B cell (primary cell): ENCODE results near the gene TSHZ1. TPM values are rescaled to one million over a fixed set of nuclear protein-coding genes. Genes with fewer than 3 reads are reported as not detected.

Source experiments
- ATAC-seq: fragments of 200-7000 bp; cut with Tn5 transposase; one replicate; pipeline ENCODE4 v1.10.0; 2021; ENCODE audit warnings: low read depth, mild to moderate bottlenecking, moderate number of reproducible peaks, moderate library complexity
- CTCF ChIA-PET: fragments of 350-600 bp; sonication (Branson Sonifier 250); formaldehyde crosslinking; loops from one replicate; lab custom pipeline; 2021; ENCODE audit warnings: antibody characterized with exemption, inconsistent platforms; lab: Charles Lee
- POLR2A ChIA-PET: fragments of 350-600 bp; sonication (Branson Sonifier 250); formaldehyde crosslinking; loops from one replicate; lab custom pipeline; 2021; ENCODE audit warnings: antibody characterized with exemption; lab: Charles Lee
- DNase-seq: peaks from one replicate; pipeline ENCODE4 v3.0.0; 2013
- H2AFZ ChIP-seq: 2 replicates; pipeline ENCODE4 v1.6.1; 2012; ENCODE audit warnings: mild to moderate bottlenecking, low read depth, low read length; ENCODE audit not compliant: insufficient read depth, poor library complexity, severe bottlenecking
- H3K27ac ChIP-seq, 2 donors: 1 replicate in 1 of 2; 2 replicates in 1 of 2; pipeline ENCODE4 v1.5.1; 2012 to 2013; ENCODE audit warnings: low read length in 2 of 2, mild to moderate bottlenecking in 2 of 2, moderate library complexity in 1 of 2
- H3K27me3 ChIP-seq, 4 experiments: fragments of 200-600 bp in 1 of 4; sonication (generic) in 1 of 4; replicated peaks in 1 of 4; 1 replicate in 2 of 4; 2 replicates in 2 of 4; pipeline versions ENCODE4 v1.6.1 to v1.7.0; 2013 to 2016; ENCODE audit warnings: low read length in 3 of 4, mild to moderate bottlenecking in 2 of 4, mixed read lengths in 1 of 4, moderate library complexity in 1 of 4; ENCODE audit not compliant: insufficient read depth in 4 of 4, control insufficient read depth in 3 of 4; ENCODE audit errors: control extremely low read depth in 1 of 4
- H3K36me3 ChIP-seq, 2 experiments: replicated peaks in 1 of 2; 1 replicate in 1 of 2; 2 replicates in 1 of 2; pipeline versions ENCODE4 v1.6.1 to v1.7.1; 2013; ENCODE audit warnings: low read length in 1 of 2; ENCODE audit not compliant: insufficient read depth in 2 of 2, control insufficient read depth in 1 of 2; ENCODE audit errors: control extremely low read depth in 1 of 2, extremely low read depth in 1 of 2
- H3K4me1 ChIP-seq, 2 donors: fragments of 200-600 bp in 1 of 2; sonication (generic) in 1 of 2; 1 replicate in 1 of 2; 2 replicates in 1 of 2; pipeline versions ENCODE4 v1.5.1 to v1.6.1; 2013 to 2017; ENCODE audit warnings: low read length in 2 of 2; ENCODE audit not compliant: control insufficient read depth in 2 of 2, insufficient read depth in 2 of 2
- H3K4me2 ChIP-seq: replicated peaks from 2 replicates; pipeline ENCODE3; 2012; ENCODE audit warnings: mild to moderate bottlenecking, low read depth, low read length; ENCODE audit not compliant: poor library complexity, severe bottlenecking
- H3K4me3 ChIP-seq, 5 experiments: fragments of 200-600 bp in 1 of 5; sonication (generic) in 1 of 5; 1 replicate in 3 of 5; 2 replicates in 2 of 5; pipeline versions ENCODE4 v1.5.1 to v1.7.0; 2011 to 2016; ENCODE audit warnings: low read length in 4 of 5, mild to moderate bottlenecking in 4 of 5, low read depth in 2 of 5, control low read depth in 1 of 5, moderate library complexity in 1 of 5; ENCODE audit not compliant: insufficient read depth in 1 of 5; ENCODE audit errors: control extremely low read depth in 1 of 5, extremely low read depth in 1 of 5
- H3K79me2 ChIP-seq: fragments of 200-600 bp; sonication (generic); one replicate; pipeline ENCODE4 v1.6.0; 2016; ENCODE audit warnings: low read length; ENCODE audit not compliant: control insufficient read depth, insufficient read depth
- H3K9ac ChIP-seq: fragments of 200-600 bp; sonication (generic); 2 replicates; pipeline ENCODE4 v1.6.1; 2017; ENCODE audit warnings: mild to moderate bottlenecking, low read length, moderate library complexity
- H3K9me3 ChIP-seq, 3 donors: one replicate each; pipeline versions ENCODE4 v1.6.1 to v1.7.1; 2013; ENCODE audit warnings: low read length in 2 of 3; ENCODE audit not compliant: control insufficient read depth in 2 of 3, insufficient read depth in 1 of 3; ENCODE audit errors: control extremely low read depth in 1 of 3
- H4K20me1 ChIP-seq: 2 replicates; pipeline ENCODE4 v1.6.0; 2012; ENCODE audit warnings: mild to moderate bottlenecking, low read length; ENCODE audit not compliant: insufficient read depth, control insufficient read depth, poor library complexity, severe bottlenecking
- H3K27ac Mint-ChIP-seq: one replicate; pipeline ENCODE4 v1.8.0; 2021; ENCODE audit warnings: mixed read lengths
- H3K27me3 Mint-ChIP-seq: one replicate; pipeline ENCODE4 v1.8.0; 2021; ENCODE audit warnings: mixed read lengths
- H3K4me1 Mint-ChIP-seq: one replicate; pipeline ENCODE4 v1.8.0; 2021; ENCODE audit warnings: mixed read lengths
- H3K4me3 Mint-ChIP-seq: one replicate; pipeline ENCODE4 v1.8.0; 2021; ENCODE audit warnings: mixed read lengths
- H3K9me3 Mint-ChIP-seq: one replicate; pipeline ENCODE4 v1.8.0; 2022; ENCODE audit warnings: mixed read lengths; ENCODE audit not compliant: insufficient read depth
- WGBS: methylation state at CpG from one replicate; pipeline ENCODE4 v1.1.5; 2013; ENCODE audit warnings: missing lambda C conversion rate; ENCODE audit not compliant: insufficient coverage; 5-methylcytosine and 5-hydroxymethylcytosine counted together
- intact Hi-C: fragments of 100-400 bp; cut with micrococcal nuclease; formaldehyde crosslinking; loops from one replicate; pipeline ENCODE4 v1.10.0; 2022
- polyA plus RNA-seq: library from polyadenylated mRNA; depleted of rRNA; stranded (reverse); fragments of >200 nt; gene quantifications from 2 replicates; pipeline ENCODE4 v1.2.3, GENCODE V29; 2012
- total RNA-seq, 2 donors: library from RNA; stranded (reverse); fragments of 120-200 nt in 1 of 2; gene quantifications; 1 replicate in 1 of 2; 2 replicates in 1 of 2; pipeline versions ENCODE4 v1.2.3 to v1.2.4, GENCODE V29; 2013 to 2022
- TF ChIP-seq, protein P1 (sequence below): fragments of 200-600 bp; IDR thresholded peaks from one replicate; pipeline ENCODE4 v1.8.0; 2022; ENCODE audit warnings: antibody characterized with exemption, mild to moderate bottlenecking

TSHZ1 gene
- total and polyA plus RNA-seq, 2 donors (not counting 1 experiment from before 2014, with no cell fraction given) = 5.3 to 9.8 TPM

DNA sequence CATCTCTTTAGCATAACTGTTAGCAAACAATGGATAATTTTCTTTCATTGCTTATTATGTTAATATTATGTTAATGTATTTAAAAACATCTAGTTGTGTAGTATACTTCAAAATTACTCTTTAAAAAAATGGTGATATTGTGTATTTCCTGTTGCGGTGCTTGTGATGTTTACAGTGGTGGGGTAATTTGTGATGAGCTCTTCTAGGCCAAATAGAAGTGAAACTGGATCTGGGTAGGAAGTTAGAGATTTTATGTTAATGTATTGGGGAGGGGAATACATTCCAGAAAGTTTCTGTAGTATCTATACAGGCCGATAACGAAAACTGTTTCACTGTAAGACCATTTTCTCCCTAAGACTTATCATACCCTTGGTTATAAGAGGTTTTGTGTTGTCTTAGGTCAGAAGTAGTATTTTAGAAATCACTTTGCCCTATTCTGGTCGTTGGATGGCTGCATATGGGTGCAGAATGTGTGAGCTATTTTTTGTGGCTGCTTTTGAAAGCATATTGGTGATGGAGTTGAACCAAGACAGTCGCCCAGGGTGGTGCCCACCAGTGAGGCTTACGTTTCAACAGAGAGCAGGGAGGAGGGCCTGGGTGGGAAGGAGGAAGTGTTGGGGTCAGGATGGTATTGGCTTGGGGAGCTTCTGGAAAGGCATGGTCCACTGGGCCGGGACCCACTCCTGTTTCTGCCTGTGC, 5.8 kb downstream of the TSHZ1 start:
- CTCF ChIA-PET = no interaction called here
- H3K9ac ChIP-seq = no peak overlapping the region

More for the DNA sequence above, 5.8 kb downstream of the TSHZ1 start:
- peak overlapping the region in 1 of 5 experiments; percentile 5 for H3K4me3 ChIP-seq
- POLR2A ChIA-PET = no interaction called here
- Mint-ChIP-seq H3K27ac (peak overlapping the region; percentile 57), H3K4me1 (peaks cover 36% of the 10 kb centered on the region), H3K27me3 (no peaks in the 10 kb centered on the region), H3K9me3 (no peaks in the 10 kb centered on the region), H3K4me3 (peak overlapping the region; percentile 3)
- H3K4me2 ChIP-seq = peak overlapping the region; percentile 27
- H3K4me1 ChIP-seq = peaks cover 23 to 25% of the 10 kb centered on the region in 2 donors
- DNase-seq = peak; percentile 29
- no peaks in the 10 kb centered on the region for H3K27me3 ChIP-seq
- ATAC-seq = no peak
- whole genome bisulfite sequencing = 78% methylated on average over 4 of the region's 7 CpGs
- H3K9me3 ChIP-seq = no peaks in the 10 kb centered on the region
- intact Hi-C loops = loop anchor here (10.0 kb wide), 1 partner anchor 1278 kb away; the partner anchor contains the start of gene ZNF516
- H4K20me1 ChIP-seq = no peaks in the 10 kb centered on the region
- TF ChIP-seq, protein P1, sequence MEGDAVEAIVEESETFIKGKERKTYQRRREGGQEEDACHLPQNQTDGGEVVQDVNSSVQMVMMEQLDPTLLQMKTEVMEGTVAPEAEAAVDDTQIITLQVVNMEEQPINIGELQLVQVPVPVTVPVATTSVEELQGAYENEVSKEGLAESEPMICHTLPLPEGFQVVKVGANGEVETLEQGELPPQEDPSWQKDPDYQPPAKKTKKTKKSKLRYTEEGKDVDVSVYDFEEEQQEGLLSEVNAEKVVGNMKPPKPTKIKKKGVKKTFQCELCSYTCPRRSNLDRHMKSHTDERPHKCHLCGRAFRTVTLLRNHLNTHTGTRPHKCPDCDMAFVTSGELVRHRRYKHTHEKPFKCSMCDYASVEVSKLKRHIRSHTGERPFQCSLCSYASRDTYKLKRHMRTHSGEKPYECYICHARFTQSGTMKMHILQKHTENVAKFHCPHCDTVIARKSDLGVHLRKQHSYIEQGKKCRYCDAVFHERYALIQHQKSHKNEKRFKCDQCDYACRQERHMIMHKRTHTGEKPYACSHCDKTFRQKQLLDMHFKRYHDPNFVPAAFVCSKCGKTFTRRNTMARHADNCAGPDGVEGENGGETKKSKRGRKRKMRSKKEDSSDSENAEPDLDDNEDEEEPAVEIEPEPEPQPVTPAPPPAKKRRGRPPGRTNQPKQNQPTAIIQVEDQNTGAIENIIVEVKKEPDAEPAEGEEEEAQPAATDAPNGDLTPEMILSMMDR = no peak
- peaks cover 54% of the 10 kb centered on the region for H3K79me2 ChIP-seq
- H3K36me3 ChIP-seq = no peaks in the 10 kb centered on the region
- H3K27ac ChIP-seq = peak overlapping the region; percentile 45 to 68
- H2AFZ ChIP-seq = no peak overlapping the region
